Right lobe of liver (tissue), 6 donors: ENCODE measurements around the gene PPARGC1A. TPM values are rescaled to one million over a fixed set of nuclear protein-coding genes. Genes with fewer than 3 reads are reported as not detected.

Experiments used
- ATAC-seq, 4 donors: fragments of 200-7000 bp; cut with Tn5 transposase; one replicate each; pipeline ENCODE4 v1.9.1; 2020; ENCODE audit warnings: mild to moderate bottlenecking in 4 of 4, moderate library complexity in 4 of 4
- DNase-seq, 3 donors: peaks; one replicate each; pipeline ENCODE4 v3.0.0-alpha.2; 2020
- H3K27ac ChIP-seq, 3 donors: fragments of 200-600 bp; one replicate each; pipeline ENCODE4 v1.8.0; 2022
- H3K27me3 ChIP-seq, 2 donors: fragments of 200-600 bp; one replicate each; pipeline ENCODE4 v1.8.0; 2022
- H3K36me3 ChIP-seq, 4 donors: fragments of 200-600 bp; sonication (generic) in 1 of 4; one replicate each; pipeline versions ENCODE4 v1.5.1 to v1.8.0; 2017 to 2022; ENCODE audit warnings: control low read depth in 1 of 4
- H3K4me1 ChIP-seq, 4 donors: fragments of 200-600 bp; sonication (generic) in 1 of 4; one replicate each; pipeline versions ENCODE4 v1.5.1 to v1.8.0; 2017 to 2022; ENCODE audit warnings: control low read depth in 1 of 4
- H3K4me3 ChIP-seq, 3 donors: fragments of 200-600 bp; one replicate each; pipeline ENCODE4 v1.8.0; 2022
- H3K9me3 ChIP-seq, 4 donors: fragments of 200-600 bp; sonication (generic) in 1 of 4; one replicate each; pipeline versions ENCODE4 v1.5.1 to v1.8.0; 2017 to 2022; ENCODE audit warnings: control low read depth in 1 of 4
- POLR2A ChIP-seq: fragments of 450-650 bp; IDR thresholded peaks from one replicate; pipeline ENCODE4 v1.6.1; 2017; ENCODE audit warnings: antibody characterized with exemption, mild to moderate bottlenecking
- WGBS: methylation state at CpG from one replicate; pipeline ENCODE4 v1.1.6; 2018; ENCODE audit warnings: low coverage, low lambda C conversion rate; ENCODE audit not compliant: insufficient coverage; ENCODE audit errors: missing lambda C conversion rate; 5-methylcytosine and 5-hydroxymethylcytosine counted together
- intact Hi-C, 2 donors: fragments of 100-400 bp; cut with DNase I; formaldehyde crosslinking; loops; one replicate each; pipeline versions ENCODE4 v1.11.2 to v1.14.1; 2022
- total RNA-seq, 6 experiments: library from RNA; depleted of rRNA in 2 of 6; stranded (reverse); fragments of >200 nt in 2 of 6; fragmentation: NEBNext Ultra II Directional in 3 of 6; extraction: Animal tissue kit (Norgen Biotek cat#: 25700) in 3 of 6; gene quantifications; one replicate each; pipeline versions ENCODE4 v1.1.0 to v1.2.4, GENCODE V29; 2016 to 2023
- TF ChIP-seq, protein P1 (sequence below), 4 donors: fragments of 200-600 bp in 3 of 4; fragments of 450-650 bp in 1 of 4; IDR thresholded peaks; one replicate each; pipeline versions ENCODE4 v1.5.1 to v1.8.0; 2016 to 2022; ENCODE audit warnings: antibody characterized with exemption in 4 of 4, mild to moderate bottlenecking in 2 of 4
- donor health status: DM: no; HTN: yes; CAD: no.
- donor health status: DM: no; HTN: no; CAD: no.
- donor health status: DM: no; HTN: no; CAD: no.
- donor health status: DM: no; HTN: yes; CAD: no.
- donor health status: DM: no; HTN: yes; CAD: no.

The PPARGC1A gene
- total RNA-seq, 6 experiments from 2014 or later, result 13.8 to 61.0 (median 37.6) TPM

- intact Hi-C loops, result no loop called here
- Histone ChIP-seq H3K27ac (peak overlapping the region; percentile 56 to 80 (median 76)), H3K4me1 (peaks cover 0 to 24% (median 6%) of the 10 kb centered on the region in 4 donors), H3K36me3 (no peaks in the 10 kb centered on the region), H3K4me3 (no peak overlapping the region), H3K9me3 (no peaks in the 10 kb centered on the region), H3K27me3 (no peaks in the 10 kb centered on the region)
- ATAC-seq, result peak; percentile 82 to 95 (median 90)
- TF ChIP-seq, protein P1, sequence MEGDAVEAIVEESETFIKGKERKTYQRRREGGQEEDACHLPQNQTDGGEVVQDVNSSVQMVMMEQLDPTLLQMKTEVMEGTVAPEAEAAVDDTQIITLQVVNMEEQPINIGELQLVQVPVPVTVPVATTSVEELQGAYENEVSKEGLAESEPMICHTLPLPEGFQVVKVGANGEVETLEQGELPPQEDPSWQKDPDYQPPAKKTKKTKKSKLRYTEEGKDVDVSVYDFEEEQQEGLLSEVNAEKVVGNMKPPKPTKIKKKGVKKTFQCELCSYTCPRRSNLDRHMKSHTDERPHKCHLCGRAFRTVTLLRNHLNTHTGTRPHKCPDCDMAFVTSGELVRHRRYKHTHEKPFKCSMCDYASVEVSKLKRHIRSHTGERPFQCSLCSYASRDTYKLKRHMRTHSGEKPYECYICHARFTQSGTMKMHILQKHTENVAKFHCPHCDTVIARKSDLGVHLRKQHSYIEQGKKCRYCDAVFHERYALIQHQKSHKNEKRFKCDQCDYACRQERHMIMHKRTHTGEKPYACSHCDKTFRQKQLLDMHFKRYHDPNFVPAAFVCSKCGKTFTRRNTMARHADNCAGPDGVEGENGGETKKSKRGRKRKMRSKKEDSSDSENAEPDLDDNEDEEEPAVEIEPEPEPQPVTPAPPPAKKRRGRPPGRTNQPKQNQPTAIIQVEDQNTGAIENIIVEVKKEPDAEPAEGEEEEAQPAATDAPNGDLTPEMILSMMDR (IDR thresholded peaks at IDR 0.05), result no peak
- no peak for TF ChIP-seq POLR2A
- peak; percentile 82 to 94 (median 90) for DNase-seq
- 29% methylated on average over 10 of the region's 10 CpGs for WGBS
Measured at GRCh38 chr4:23930750-23931488, 41.1 kb upstream of the PPARGC1A start.

DNA sequence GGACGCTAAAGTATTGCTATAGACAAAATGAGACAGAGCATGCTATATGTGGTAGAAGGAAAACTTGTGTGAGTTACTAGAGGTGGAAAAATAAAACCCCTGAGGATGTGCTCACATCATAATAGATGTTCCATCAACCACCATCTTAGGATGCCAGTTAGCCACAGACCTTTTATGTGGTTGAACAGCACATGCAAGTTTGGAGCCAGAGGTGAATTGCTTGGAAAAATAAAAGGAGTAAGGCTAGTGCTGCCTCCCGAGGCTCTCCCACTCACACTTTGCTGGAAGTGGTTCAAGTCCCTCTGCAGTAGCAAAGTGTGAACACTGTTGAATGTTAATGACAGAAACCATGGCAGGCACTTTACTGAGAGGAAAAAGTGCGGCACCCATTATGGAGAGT, 39.4 kb upstream of the PPARGC1A start:
- Histone ChIP-seq H3K9me3 (no peaks in the 10 kb centered on the region), H3K4me3 (no peak overlapping the region), H3K4me1 (peaks cover 0 to 15% (median 6%) of the 10 kb centered on the region in 4 donors), H3K36me3 (no peaks in the 10 kb centered on the region), H3K27ac (no peak overlapping the region), H3K27me3 (no peaks in the 10 kb centered on the region)
- intact Hi-C loops, result no loop called here
- DNase-seq (no peak), ATAC-seq (no peak)
- TF ChIP-seq, protein P1 (IDR thresholded peaks at IDR 0.05), result no peak
- TF ChIP-seq POLR2A, result no peak
- WGBS, result 80% methylated on average over 2 of the region's 3 CpGs

DNA sequence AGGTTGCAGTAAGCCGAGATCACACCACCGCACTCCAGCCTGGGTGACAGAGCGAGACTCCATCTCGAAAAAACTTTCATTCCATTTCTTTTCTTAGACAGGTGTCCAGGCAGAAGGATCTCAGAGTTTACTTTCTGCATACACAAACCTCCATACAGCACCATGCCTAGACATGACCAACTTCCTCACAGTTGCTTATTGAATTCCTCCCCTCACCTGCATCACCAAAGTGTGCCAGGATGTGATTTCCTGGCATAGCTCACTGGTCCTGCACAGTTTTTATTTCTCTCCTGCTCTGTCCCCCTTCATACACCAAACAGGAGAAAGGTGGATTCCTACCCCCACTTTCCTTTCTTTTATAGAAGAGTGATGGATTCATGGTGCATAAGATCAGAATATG, 34.7 kb upstream of the PPARGC1A start:
- no peak overlapping the region for H3K4me3 ChIP-seq
- intact Hi-C loops, result no loop called here
- TF ChIP-seq POLR2A, result no peak
- TF ChIP-seq, protein P1 (IDR thresholded peaks at IDR 0.05), result no peak

GRCh38 chr4:23923840-23924239, 34.0 kb upstream of the PPARGC1A start:
- no peak for DNase-seq
- H3K27me3 ChIP-seq, result no peaks in the 10 kb centered on the region
- H3K4me3 ChIP-seq, result no peak overlapping the region
- peak in 2 of 4 donors; percentile 5 to 62 for ATAC-seq
- H3K9me3 ChIP-seq, result no peaks in the 10 kb centered on the region
- TF ChIP-seq, protein P1 (IDR thresholded peaks at IDR 0.05), result peak in 1 of 4 donors; percentile 7
- TF ChIP-seq POLR2A, result no peak
- H3K27ac ChIP-seq, result peak overlapping the region in 1 of 3 donors; percentile 70
- no peaks in the 10 kb centered on the region for H3K36me3 ChIP-seq
- intact Hi-C loops, result no loop called here
- peaks cover 0 to 29% (median 12%) of the 10 kb centered on the region in 4 donors for H3K4me1 ChIP-seq

More for the DNA sequence above, 34.7 kb upstream of the PPARGC1A start:
- H3K27ac ChIP-seq, result no peak overlapping the region
- 100% methylated on average over 1 of the region's 4 CpGs for WGBS
- H3K4me1 ChIP-seq, result peaks cover 0 to 29% (median 12%) of the 10 kb centered on the region in 4 donors
- DNase-seq (no peak), ATAC-seq (no peak)
- no peaks in the 10 kb centered on the region for H3K36me3 ChIP-seq
- no peaks in the 10 kb centered on the region for H3K27me3 ChIP-seq
- H3K9me3 ChIP-seq, result no peaks in the 10 kb centered on the region
